Esophagus squamous epithelium (tissue), 5 donors: Measurements from ENCODE around the gene NCAPD2. TPM values are rescaled to one million over a fixed set of nuclear protein-coding genes. Genes with fewer than 3 reads are reported as not detected.

Experiments used
- DNase-seq: peaks from one replicate; lab custom pipeline; 2025; lab: John Stamatoyannopoulos, UW
- H3K27ac ChIP-seq, 4 donors: fragments of 200-600 bp; sonication (generic); one replicate each; pipeline ENCODE4 v1.5.1; 2016 to 2019; ENCODE audit warnings: mild to moderate bottlenecking in 1 of 4
- H3K27me3 ChIP-seq, 4 donors: fragments of 200-600 bp; sonication (generic); 1 replicate in 3 of 4; 2 replicates in 1 of 4; pipeline versions ENCODE4 v1.5.1 to v1.6.0; 2017 to 2021; ENCODE audit warnings: antibody characterized with exemption in 1 of 4
- H3K36me3 ChIP-seq, 3 donors: fragments of 200-600 bp; sonication (generic); one replicate each; pipeline ENCODE4 v1.5.1; 2016 to 2019
- H3K4me1 ChIP-seq, 3 donors: fragments of 200-600 bp; sonication (generic); one replicate each; pipeline ENCODE4 v1.5.1; 2017 to 2019
- H3K4me3 ChIP-seq, 4 donors: fragments of 200-600 bp; sonication (generic); 1 replicate in 3 of 4; 2 replicates in 1 of 4; pipeline ENCODE4 v1.5.1; 2016 to 2019; ENCODE audit warnings: mild to moderate bottlenecking in 2 of 4, moderate library complexity in 1 of 4
- H3K9me3 ChIP-seq, 3 donors: fragments of 200-600 bp; sonication (generic); one replicate each; pipeline ENCODE4 v1.5.1; 2016 to 2019
- POLR2A ChIP-seq, 4 donors: fragments of 450-650 bp; IDR thresholded peaks; one replicate each; pipeline ENCODE4 v1.6.1; 2017; ENCODE audit warnings: antibody characterized with exemption in 4 of 4, mild to moderate bottlenecking in 4 of 4, moderate library complexity in 3 of 4
- WGBS, 2 donors: methylation state at CpG; one replicate each; pipeline ENCODE4 v1.1.5; 2018; 5-methylcytosine and 5-hydroxymethylcytosine counted together
- intact Hi-C: fragments of 100-400 bp; cut with DNase I; formaldehyde crosslinking; loops from one replicate; pipeline ENCODE4 v1.15.0; 2022
- total RNA-seq, 4 donors: library from RNA; depleted of rRNA; stranded (reverse); fragments of >200 nt; gene quantifications; one replicate each; pipeline ENCODE4 v1.1.0, GENCODE V29; 2016
- TF ChIP-seq, protein P1 (sequence below), 6 experiments: fragments of 450-650 bp in 4 of 6; fragments of 200-600 bp in 2 of 6; sonication (generic) in 2 of 6; IDR thresholded peaks; one replicate each; pipeline ENCODE4 v1.5.1; 2016 to 2019; ENCODE audit warnings: antibody characterized with exemption in 6 of 6, mild to moderate bottlenecking in 4 of 6, moderate library complexity in 4 of 6
- donor health status: DM: yes; HTN: yes; CAD: no.

NCAPD2 gene
- total RNA-seq, 4 donors from 2014 or later = 25.6 to 73.2 (median 55.9) TPM

- no peaks in the 10 kb centered on the region for H3K27me3 ChIP-seq
- TF ChIP-seq, protein P1, sequence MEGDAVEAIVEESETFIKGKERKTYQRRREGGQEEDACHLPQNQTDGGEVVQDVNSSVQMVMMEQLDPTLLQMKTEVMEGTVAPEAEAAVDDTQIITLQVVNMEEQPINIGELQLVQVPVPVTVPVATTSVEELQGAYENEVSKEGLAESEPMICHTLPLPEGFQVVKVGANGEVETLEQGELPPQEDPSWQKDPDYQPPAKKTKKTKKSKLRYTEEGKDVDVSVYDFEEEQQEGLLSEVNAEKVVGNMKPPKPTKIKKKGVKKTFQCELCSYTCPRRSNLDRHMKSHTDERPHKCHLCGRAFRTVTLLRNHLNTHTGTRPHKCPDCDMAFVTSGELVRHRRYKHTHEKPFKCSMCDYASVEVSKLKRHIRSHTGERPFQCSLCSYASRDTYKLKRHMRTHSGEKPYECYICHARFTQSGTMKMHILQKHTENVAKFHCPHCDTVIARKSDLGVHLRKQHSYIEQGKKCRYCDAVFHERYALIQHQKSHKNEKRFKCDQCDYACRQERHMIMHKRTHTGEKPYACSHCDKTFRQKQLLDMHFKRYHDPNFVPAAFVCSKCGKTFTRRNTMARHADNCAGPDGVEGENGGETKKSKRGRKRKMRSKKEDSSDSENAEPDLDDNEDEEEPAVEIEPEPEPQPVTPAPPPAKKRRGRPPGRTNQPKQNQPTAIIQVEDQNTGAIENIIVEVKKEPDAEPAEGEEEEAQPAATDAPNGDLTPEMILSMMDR (IDR thresholded peaks at IDR 0.05) = no peak
- TF ChIP-seq POLR2A (IDR thresholded peaks at IDR 0.05) = no peak
- intact Hi-C loops = no loop called here
- 46 to 67% methylated on average over 2 of the region's 2 CpGs for WGBS, 2 donors
- peaks cover 0 to 15% (median 9%) of the 10 kb centered on the region in 3 donors for H3K4me1 ChIP-seq
- no peaks in the 10 kb centered on the region for H3K9me3 ChIP-seq
- H3K27ac ChIP-seq = no peak overlapping the region
- H3K4me3 ChIP-seq = no peak overlapping the region
- peaks cover 0 to 80% (median 0%) of the 10 kb centered on the region in 3 donors for H3K36me3 ChIP-seq
- DNase-seq = no peak
Measured at GRCh38 chr12:6500466-6500865, 6.6 kb downstream of the NCAPD2 start.

DNA sequence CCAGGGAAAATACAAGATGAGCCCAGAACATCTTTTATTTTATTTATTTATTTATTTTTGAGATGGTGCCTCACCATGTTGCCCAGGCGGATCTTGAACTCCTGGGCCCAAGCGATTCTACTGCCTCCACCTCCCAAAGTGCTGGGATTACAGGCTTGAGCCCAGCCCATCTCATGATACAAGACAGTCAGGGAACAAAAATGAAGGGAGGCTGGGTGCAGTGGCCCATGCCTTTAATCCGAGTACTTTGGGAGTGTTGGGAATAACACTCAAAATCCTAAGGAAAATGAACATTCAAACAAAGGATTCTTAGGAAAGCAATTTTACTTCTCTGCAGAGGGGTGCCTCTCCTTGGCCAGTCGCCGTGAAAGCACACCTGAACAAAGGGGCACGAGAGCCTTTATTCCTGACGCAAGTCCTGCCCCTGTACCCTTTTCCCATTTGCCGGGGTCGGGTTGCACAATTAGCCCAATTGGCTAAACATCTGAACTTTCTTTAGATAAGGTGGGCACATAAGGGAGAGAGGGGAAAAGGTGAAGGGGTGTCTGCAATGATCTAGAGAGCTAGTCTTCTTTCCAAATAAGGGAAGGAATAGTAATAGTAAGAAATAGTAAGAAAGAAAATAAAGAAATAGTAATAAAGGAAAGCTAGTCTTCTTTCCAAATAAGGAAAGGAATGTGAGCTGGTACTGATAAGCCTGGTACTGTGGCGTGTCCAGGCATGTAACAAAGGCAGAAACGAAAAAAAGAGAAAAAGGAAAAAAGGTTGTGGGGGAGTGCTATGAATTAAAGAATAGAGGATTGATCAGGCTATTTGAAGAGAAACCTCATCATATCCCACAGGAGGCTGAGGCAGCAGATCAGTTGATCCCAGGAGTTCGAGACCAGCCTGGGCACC is 13.4 kb downstream of the NCAPD2 start:
- H3K27ac ChIP-seq = peak overlapping the region; percentile 33 to 67 (median 35)
- TF ChIP-seq POLR2A (IDR thresholded peaks at IDR 0.05) = no peak
- TF ChIP-seq, protein P1 (IDR thresholded peaks at IDR 0.05) = no peak
- intact Hi-C loops = no loop called here
- peaks cover 0 to 15% (median 5%) of the 10 kb centered on the region in 3 donors for H3K4me1 ChIP-seq
- no peaks in the 10 kb centered on the region for H3K27me3 ChIP-seq
- WGBS, 2 donors = 59 to 67% methylated on average over 11 to 12 of the region's 12 CpGs
- DNase-seq = no peak
- no peaks in the 10 kb centered on the region for H3K9me3 ChIP-seq
- H3K36me3 ChIP-seq = peaks cover 0 to 59% (median 0%) of the 10 kb centered on the region in 3 donors
- H3K4me3 ChIP-seq = no peak overlapping the region

DNA sequence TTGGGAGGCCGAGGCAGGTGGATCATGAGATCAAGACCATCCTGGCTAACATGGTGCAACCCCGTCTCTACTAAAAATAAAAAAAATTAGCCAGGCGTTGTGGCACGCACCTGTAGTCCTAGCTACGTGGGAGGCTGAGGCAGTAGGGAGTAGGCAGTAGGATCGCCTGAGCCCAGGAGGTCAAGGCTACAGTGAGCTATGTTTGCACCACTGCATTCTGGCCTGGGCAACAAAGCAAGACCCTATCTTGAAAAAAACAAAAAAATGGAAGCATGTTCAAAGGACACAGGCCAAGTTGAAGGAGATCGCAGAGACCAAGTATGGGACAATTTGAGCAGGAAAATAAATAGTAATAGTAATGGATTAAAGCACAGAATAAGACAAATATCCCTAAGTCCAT is 14.2 kb downstream of the NCAPD2 start:
- WGBS, 2 donors = 72 to 74% methylated on average over 6 to 7 of the region's 7 CpGs
- H3K27ac ChIP-seq = peak overlapping the region in 3 of 4 donors; percentile 28 to 67 (median 36)
- H3K4me3 ChIP-seq = no peak overlapping the region
- peaks cover 0 to 15% (median 5%) of the 10 kb centered on the region in 3 donors for H3K4me1 ChIP-seq
- H3K36me3 ChIP-seq = peaks cover 0 to 61% (median 0%) of the 10 kb centered on the region in 3 donors
- TF ChIP-seq, protein P1 (IDR thresholded peaks at IDR 0.05) = no peak
- TF ChIP-seq POLR2A (IDR thresholded peaks at IDR 0.05) = no peak
- no peaks in the 10 kb centered on the region for H3K27me3 ChIP-seq
- no peak for DNase-seq
- H3K9me3 ChIP-seq = no peaks in the 10 kb centered on the region
- intact Hi-C loops = no loop called here

- H3K27ac ChIP-seq = no peak overlapping the region
- H3K36me3 ChIP-seq = peaks cover 30 to 100% (median 63%) of the 10 kb centered on the region in 3 donors
- H3K4me3 ChIP-seq = no peak overlapping the region
- intact Hi-C loops = no loop called here
- H3K9me3 ChIP-seq = no peaks in the 10 kb centered on the region
- H3K4me1 ChIP-seq = peaks cover 0 to 6% (median 0%) of the 10 kb centered on the region in 3 donors
- WGBS, 2 donors = 71 to 82% methylated on average over 3 of the region's 3 CpGs
- H3K27me3 ChIP-seq = no peaks in the 10 kb centered on the region
- DNase-seq = no peak
- TF ChIP-seq POLR2A (IDR thresholded peaks at IDR 0.05) = no peak
- TF ChIP-seq, protein P1 (IDR thresholded peaks at IDR 0.05) = no peak
Measured at GRCh38 chr12:6520186-6520585, 26.3 kb downstream of the NCAPD2 start.

- Histone ChIP-seq H3K27ac (no peak overlapping the region), H3K4me3 (no peak overlapping the region), H3K9me3 (no peaks in the 10 kb centered on the region), H3K36me3 (peaks cover 22 to 100% (median 64%) of the 10 kb centered on the region in 3 donors), H3K4me1 (peaks cover 4 to 24% (median 8%) of the 10 kb centered on the region in 3 donors), H3K27me3 (no peaks in the 10 kb centered on the region)
- intact Hi-C loops = no loop called here
- DNase-seq = no peak
- 38 to 83% methylated on average over 2 to 10 of the region's 10 CpGs for WGBS, 2 donors
- TF ChIP-seq, protein P1 (IDR thresholded peaks at IDR 0.05) = no peak
- TF ChIP-seq POLR2A (IDR thresholded peaks at IDR 0.05) = no peak
Measured at GRCh38 chr12:6522193-6522592, 28.3 kb downstream of the NCAPD2 start.
